ENCODE results near the gene RRAGD.

Gene RRAGD

DNA sequence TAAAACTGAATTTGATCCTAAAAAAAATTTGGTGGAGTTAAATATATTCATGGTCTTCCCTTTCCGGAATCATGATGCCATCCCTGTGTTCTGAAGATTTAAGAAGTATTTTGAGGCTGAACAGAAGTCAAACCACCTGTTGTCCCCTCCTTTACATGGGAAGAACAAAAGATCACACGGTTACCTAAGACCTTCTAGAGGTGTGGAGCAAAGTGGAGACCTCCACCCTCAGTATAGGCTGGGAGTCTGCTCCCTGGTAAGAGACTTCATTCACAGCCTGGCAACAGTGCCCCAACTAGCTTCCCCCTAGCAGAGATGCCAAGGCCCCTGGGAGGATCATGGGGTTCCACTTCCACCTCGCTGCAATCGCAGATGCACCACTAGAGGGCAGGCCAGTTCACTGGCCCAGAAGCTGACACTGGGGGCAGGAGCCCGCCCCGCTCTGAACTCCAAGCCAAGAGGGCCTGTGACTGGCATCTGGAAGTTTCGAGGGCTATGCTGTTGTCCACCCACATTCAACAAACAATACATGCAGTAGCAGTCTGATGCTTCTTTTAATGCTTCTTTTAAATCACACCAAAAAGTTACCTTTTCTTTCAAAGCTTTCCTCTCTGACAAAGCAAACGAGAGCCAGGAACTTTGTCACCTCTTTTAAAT is 40.1 kb downstream of the RRAGD start:
- DNase-seq = peak; percentile 82

DNA sequence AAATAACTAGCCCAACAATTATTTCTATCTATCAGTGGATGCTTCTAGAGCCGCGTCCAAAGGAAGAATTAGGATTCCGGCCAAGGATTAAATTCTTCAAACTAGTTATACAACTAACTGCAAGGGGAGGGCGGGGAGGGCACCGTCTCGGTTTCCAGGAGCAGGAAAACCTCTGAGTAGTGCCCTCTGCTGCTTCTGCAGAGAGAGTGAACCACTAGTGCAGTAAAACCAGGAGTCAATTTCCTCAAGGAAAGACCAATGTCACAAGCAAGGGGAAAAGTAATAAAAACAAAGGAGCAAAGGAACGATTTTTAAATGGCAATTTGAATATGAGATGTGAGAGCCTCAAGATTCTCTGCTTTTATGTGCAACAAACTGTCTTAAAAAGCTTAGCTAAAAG is 43.1 kb downstream of the RRAGD start:
- DNase-seq = no peak

GRCh38 chr6:89368107-89368506 is 44.0 kb downstream of the RRAGD start:
- DNase-seq = peak; percentile 88

DNA sequence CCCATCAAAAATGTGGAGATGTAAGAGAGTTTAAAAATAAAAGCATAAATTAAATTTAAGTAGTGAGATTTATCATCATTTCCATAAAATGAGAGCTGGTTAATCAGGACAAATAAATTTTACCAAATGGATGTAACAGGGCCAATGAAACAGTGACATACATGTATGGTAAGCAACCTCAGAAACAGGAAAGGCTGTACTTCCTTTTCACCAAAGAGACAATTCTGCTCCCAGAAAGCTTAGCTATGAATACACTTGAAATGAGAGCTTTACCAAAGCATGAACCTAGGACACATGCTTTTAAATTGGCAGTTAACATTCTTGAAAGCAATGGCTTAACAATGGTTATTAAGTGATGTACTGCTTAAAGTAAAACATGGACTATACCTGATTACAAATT is 47.5 kb downstream of the RRAGD start:
- no peak for DNase-seq

DNA sequence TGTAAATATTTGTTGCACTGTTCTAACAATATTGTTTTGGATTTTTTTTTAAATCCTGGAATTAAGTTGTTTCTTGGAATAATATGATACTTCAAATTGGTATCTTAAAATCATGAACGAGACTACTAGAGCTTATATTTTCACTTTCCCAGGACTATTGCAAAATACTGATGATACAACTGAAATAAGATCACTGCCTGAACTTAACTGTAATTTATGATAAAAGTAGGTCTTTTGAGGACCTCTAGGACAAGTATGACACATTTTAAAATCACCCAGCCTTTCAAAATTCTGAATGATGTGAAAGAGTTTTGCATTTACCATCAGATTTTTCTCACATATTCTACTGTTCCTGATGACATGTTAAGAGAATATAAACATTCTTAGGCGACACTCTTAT is 50.9 kb downstream of the RRAGD start:
- no peak for DNase-seq

GRCh38 chr6:89360415-89360999 is 51.6 kb downstream of the RRAGD start:
- DNase-seq = no peak

GRCh38 chr6:89359561-89359960 is 52.5 kb downstream of the RRAGD start:
- no peak for DNase-seq

DNA sequence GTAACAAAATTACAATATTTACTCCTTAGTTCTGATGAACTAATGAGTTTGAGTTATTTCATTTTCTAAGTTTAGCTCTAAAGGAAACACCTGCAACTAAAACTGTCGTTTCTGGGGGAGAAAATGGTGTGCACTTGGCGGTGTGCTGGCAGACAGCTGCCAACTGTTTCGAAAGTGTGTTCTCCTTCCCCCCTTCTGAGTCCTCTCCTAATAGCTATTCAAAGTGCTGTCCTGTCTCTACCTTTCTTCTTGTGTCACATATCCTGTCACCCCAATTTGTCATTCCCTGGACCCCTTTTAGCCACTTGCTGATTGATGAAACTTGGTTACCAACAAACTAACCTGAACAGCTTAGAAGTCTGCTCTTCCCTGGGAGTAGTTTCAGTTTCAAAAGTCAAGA is 54.7 kb downstream of the RRAGD start:
- DNase-seq = no peak

DNA sequence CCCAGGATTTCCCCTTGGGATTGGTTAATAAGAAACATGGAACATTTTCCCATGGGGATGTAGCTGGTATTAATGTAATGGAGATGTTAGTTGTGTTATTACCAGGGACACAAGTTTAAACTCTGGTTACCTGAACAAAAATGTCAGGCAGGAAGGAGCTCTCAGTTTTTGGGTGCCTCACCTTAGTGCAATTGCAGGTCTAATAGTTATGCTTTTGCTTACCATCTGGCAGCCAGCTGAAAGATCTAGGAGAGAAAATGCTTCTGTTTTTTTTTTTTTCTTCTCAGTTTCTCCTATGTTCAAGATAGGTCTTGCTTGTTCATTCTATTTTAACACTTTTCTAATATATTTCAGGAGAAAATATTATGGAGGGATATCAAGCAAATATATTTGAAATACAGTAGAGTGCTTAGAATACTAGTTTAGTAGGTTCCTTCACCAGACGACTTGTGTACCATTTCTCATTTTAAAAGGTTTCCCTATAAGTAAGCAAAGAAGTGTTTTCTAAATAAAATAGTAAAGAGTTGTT is 55.4 kb downstream of the RRAGD start:
- no peak for DNase-seq

- DNase-seq = no peak
Measured at GRCh38 chr6:89355511-89356194, 56.4 kb downstream of the RRAGD start.

- no peak for DNase-seq
Measured at GRCh38 chr6:89353702-89354392, 58.2 kb downstream of the RRAGD start.

- no peak for DNase-seq
Measured at GRCh38 chr6:89353118-89353556, 58.9 kb downstream of the RRAGD start.

DNA sequence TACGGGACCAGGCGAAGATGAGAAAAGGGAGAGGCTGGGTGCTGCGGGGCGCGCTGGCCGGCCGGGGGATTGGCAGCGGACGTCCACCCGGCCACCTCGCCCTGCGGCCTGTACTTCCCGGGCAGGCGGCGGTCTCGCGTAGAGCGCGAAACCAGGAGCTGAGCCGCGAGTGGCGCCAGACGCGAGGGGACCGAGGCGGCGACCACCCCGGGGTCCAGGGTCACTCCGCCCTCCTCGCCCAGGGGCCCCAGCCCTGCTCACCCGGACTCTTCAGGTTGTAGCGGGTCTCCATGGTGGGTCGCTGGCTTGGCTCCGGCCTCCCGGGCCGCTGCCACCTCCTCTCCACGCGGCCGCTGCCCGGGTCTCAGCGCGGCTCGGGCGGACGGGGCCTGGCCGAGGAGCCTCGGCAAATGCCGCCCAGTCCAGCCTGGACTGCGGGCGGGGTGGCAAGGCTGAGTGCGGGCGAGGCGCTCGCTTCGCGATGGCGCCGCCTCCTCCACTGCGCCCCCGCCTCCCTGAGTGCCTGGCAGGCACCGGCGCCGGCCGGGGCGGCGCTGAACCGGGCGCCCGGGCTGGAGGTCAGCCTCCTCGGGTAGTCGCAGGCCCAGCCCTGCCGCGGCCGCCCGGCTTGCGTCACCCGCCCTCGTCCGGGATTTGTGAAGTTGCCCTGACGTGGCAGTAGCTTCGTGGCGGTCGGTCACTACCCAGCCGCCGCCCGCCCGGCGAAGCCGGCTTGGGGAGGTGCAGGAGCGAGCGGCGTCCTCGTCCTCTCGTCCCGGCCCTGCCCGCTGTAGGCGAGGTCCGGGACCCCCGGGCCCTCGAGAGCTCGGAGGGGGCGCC is 59.6 kb downstream of the RRAGD start, which contains the start of gene UBE2J1:
UBE2J1 (minus strand) TSS at position 445 of the 840 bp plus-strand sequence; CDS start at position 292, 153 bp downstream.
- DNase-seq = peak; percentile 94

GRCh38 chr6:89351671-89352277 is 60.3 kb downstream of the RRAGD start:
- no peak for DNase-seq

DNA sequence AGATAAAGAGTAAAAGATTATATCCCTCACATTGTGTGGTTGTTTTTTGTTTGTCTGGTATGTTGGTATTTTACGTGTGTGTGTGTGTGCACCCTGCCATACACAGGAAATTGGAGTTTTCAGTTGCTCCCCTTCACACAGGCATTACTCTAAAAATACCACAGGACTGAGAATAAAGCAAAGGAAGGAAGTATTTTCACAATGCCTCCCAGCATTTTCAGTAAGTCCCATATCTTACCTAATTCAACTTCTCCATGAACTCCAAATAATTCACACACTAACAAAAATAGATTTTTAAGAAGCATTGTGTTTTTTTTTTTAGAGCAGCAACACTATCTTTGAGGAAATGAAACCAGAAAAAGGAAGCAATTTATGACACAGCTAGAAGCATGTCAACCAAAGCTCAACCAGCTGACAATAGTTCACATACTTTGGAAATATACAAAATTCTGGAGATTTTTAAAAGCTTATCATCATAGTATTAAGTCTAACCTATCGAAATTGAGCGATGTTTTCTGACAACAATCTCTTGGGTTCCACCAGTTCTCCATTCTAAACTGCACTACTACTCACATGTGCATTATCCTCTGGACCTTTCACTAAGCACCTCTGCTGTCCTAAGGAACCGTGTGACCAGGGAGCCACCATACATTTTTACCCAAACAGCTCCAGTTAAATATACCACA is 61.6 kb downstream of the RRAGD start:
- no peak for DNase-seq

DNA sequence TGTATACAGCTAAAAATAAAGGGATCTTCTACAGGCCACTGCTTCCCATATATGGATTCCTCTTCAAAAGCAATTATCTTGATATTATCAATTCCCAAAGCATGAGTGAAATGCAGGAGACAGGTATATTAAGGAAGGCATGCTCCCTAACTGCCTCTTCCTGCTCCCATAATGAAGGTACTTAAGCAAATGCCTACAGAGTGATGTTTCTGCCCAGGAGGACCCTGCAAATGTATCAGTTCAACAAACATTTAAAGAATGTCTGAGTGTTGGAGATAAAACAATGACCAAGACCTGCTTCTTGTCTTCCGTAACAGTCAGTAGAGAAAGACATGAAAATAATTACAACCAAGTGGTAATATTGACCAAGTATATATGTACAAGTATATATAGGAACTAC is 63.7 kb downstream of the RRAGD start:
- DNase-seq = no peak

DNA sequence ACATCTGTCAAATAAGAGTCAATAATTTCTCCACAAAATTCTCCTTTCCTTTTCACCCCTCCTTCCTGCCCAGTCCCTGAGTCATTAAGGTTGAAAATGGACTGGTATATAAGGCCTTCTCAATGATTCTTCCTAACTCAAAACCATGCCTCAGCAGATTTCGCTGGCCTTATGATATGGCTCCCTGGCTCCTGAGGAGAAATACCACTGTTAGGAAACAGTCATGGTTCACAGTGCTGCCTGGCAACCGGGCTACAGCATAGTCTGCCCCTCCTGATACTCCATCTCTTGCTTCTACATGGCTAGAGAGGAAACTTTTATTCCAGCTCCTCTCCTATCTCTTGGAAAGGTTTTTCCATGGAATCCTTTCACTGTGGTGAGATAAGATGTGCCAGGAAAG is 64.2 kb downstream of the RRAGD start:
- peak; percentile 21 for DNase-seq

GRCh38 chr6:89346433-89346832 is 65.6 kb downstream of the RRAGD start:
- DNase-seq = no peak

GRCh38 chr6:89339565-89339964 is 72.5 kb downstream of the RRAGD start:
- no peak for DNase-seq

DNA sequence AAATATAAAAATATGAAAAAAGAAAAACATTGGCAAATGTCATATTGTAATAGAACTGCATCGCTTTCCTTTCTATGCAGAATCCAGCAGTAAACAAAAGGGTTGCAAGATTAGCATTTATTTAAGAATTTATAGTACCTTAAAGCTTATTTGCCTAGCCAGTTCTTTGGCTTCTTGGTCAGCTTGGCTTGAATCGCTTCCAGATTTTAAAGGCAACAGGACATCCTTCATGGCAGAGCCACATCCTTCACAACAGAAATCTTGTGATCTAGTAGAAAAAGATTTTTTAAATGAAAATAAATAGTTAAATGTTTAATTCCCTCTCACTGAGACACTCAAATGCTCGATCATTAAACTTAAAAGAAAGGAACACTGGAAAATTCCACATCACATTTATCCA is 76.9 kb downstream of the RRAGD start:
- DNase-seq = no peak

GRCh38 chr6:89330910-89331309 is 81.2 kb downstream of the RRAGD start:
- DNase-seq = no peak

Measured in eye (tissue), 1 donor.